Left lung (tissue), 10 donors: Measurements from ENCODE around the gene NEDD9. TPM values are rescaled to one million over a fixed set of nuclear protein-coding genes. Genes with fewer than 3 reads are reported as not detected.

Experiments
- ATAC-seq: fragments of 200-7000 bp; cut with Tn5 transposase; one replicate; pipeline ENCODE4 v1.9.1; 2020; ENCODE audit warnings: moderate library complexity
- DNase-seq, 4 donors: peaks; one replicate each; pipeline ENCODE4 v3.0.0-alpha.2; 2013 to 2020
- H3K27ac ChIP-seq, 2 donors: fragments of 200-600 bp; sonication (generic) in 1 of 2; one replicate each; pipeline versions ENCODE4 v1.5.0 to v1.8.0; 2020 to 2021
- H3K27me3 ChIP-seq, 2 donors: fragments of 200-600 bp; sonication (generic) in 1 of 2; one replicate each; pipeline versions ENCODE4 v1.5.0 to v1.8.0; 2020 to 2021
- H3K36me3 ChIP-seq, 2 donors: fragments of 200-600 bp; sonication (generic) in 1 of 2; one replicate each; pipeline versions ENCODE4 v1.5.0 to v1.8.0; 2020 to 2021
- H3K4me1 ChIP-seq, 2 donors: fragments of 200-600 bp; one replicate each; pipeline ENCODE4 v1.8.0; 2021
- H3K4me3 ChIP-seq, 2 donors: fragments of 200-600 bp; sonication (generic) in 1 of 2; one replicate each; pipeline versions ENCODE4 v1.5.0 to v1.8.0; 2020 to 2021; ENCODE audit warnings: mild to moderate bottlenecking in 1 of 2
- H3K9me3 ChIP-seq, 2 donors: fragments of 200-600 bp; sonication (generic) in 1 of 2; one replicate each; pipeline versions ENCODE4 v1.5.0 to v1.8.0; 2020 to 2021
- CTCF ChIP-seq, 2 donors: fragments of 200-600 bp; sonication (generic) in 1 of 2; IDR thresholded peaks; one replicate each; pipeline versions ENCODE4 v1.5.0 to v1.8.0; 2021; ENCODE audit warnings: antibody characterized with exemption in 2 of 2
- intact Hi-C, 2 donors: fragments of 100-400 bp; cut with DNase I; formaldehyde crosslinking; loops; one replicate each; pipeline versions ENCODE4 v1.11.2 to v1.14.2; 2022
- polyA plus RNA-seq, 6 donors: library from polyadenylated mRNA; unstranded; fragments of 120-200 nt; gene quantifications; one replicate each; pipeline ENCODE4 v1.2.1, GENCODE V29; 2013; ENCODE audit not compliant: insufficient read length in 6 of 6
- total RNA-seq, 2 donors: library from RNA; stranded (reverse); fragmentation: NEBNext Ultra II Directional; extraction: Animal tissue kit (Norgen Biotek cat#: 25700); gene quantifications; one replicate each; pipeline ENCODE4 v1.2.1, GENCODE V29; 2021
- donor health status: DM: no; HTN: yes; CAD: no.
- donor health status: DM: no; HTN: no; CAD: no.

The NEDD9 gene
- total and polyA plus RNA-seq, 8 donors: 54.3 to 193 (median 59.5) TPM

- ATAC-seq: no peak
- Histone ChIP-seq H3K4me1 (peaks cover 2 to 6% of the 10 kb centered on the region in 2 donors), H3K9me3 (no peaks in the 10 kb centered on the region), H3K27ac (no peak overlapping the region), H3K36me3 (no peaks in the 10 kb centered on the region), H3K27me3 (no peaks in the 10 kb centered on the region), H3K4me3 (no peak overlapping the region)
- intact Hi-C loops: no loop called here
- DNase-seq: no peak
- no peak for TF ChIP-seq CTCF (IDR thresholded peaks at IDR 0.05)
These were observed 55.2 kb downstream of the NEDD9 start for GRCh38 chr6:11177271-11177670.

GRCh38 chr6:11174242-11174611 lies 58.2 kb downstream of the NEDD9 start:
- Histone ChIP-seq H3K4me3 (no peak overlapping the region), H3K27ac (no peak overlapping the region), H3K27me3 (no peaks in the 10 kb centered on the region), H3K9me3 (no peaks in the 10 kb centered on the region), H3K4me1 (peaks cover 2 to 7% of the 10 kb centered on the region in 2 donors), H3K36me3 (no peaks in the 10 kb centered on the region)
- TF ChIP-seq CTCF (IDR thresholded peaks at IDR 0.05): no peak
- no peak for DNase-seq
- ATAC-seq: peak; percentile 64
- intact Hi-C loops: no loop called here

- H3K4me1 ChIP-seq: peaks cover 2 to 7% of the 10 kb centered on the region in 2 donors
- no peak overlapping the region for H3K27ac ChIP-seq
- no peaks in the 10 kb centered on the region for H3K9me3 ChIP-seq
- no peaks in the 10 kb centered on the region for H3K27me3 ChIP-seq
- DNase-seq (peak; percentile 53 to 90 (median 62)), ATAC-seq (peak; percentile 87)
- intact Hi-C loops: no loop called here
- no peaks in the 10 kb centered on the region for H3K36me3 ChIP-seq
- peak; percentile 85 to 92 for TF ChIP-seq CTCF (IDR thresholded peaks at IDR 0.05)
- H3K4me3 ChIP-seq: no peak overlapping the region
These were observed 59.8 kb downstream of the NEDD9 start for GRCh38 chr6:11172501-11173327.

GRCh38 chr6:11171952-11172351 lies 60.5 kb downstream of the NEDD9 start:
- intact Hi-C loops: no loop called here
- Histone ChIP-seq H3K36me3 (no peaks in the 10 kb centered on the region), H3K4me1 (peaks cover 2 to 7% of the 10 kb centered on the region in 2 donors), H3K27me3 (no peaks in the 10 kb centered on the region), H3K9me3 (no peaks in the 10 kb centered on the region), H3K4me3 (no peak overlapping the region), H3K27ac (no peak overlapping the region)
- DNase-seq (no peak), ATAC-seq (no peak)
- no peak for TF ChIP-seq CTCF (IDR thresholded peaks at IDR 0.05)

GRCh38 chr6:11168091-11168635 lies 64.3 kb downstream of the NEDD9 start:
- Histone ChIP-seq H3K27ac (no peak overlapping the region), H3K27me3 (no peaks in the 10 kb centered on the region), H3K36me3 (no peaks in the 10 kb centered on the region), H3K4me1 (peaks cover 2 to 7% of the 10 kb centered on the region in 2 donors), H3K4me3 (no peak overlapping the region), H3K9me3 (no peaks in the 10 kb centered on the region)
- ATAC-seq (no peak), DNase-seq (no peak)
- intact Hi-C loops: no loop called here
- TF ChIP-seq CTCF (IDR thresholded peaks at IDR 0.05): no peak
